Astrocyte of the spinal cord (primary cell): ENCODE data around the gene PJVK.

Source experiments
- DNase-seq: peaks from one replicate; pipeline ENCODE4 v3.0.0; 2011; ENCODE audit warnings: low read depth, low spot score
- H3K4me3 ChIP-seq: 2 replicates; pipeline ENCODE4 v1.5.1; 2011; ENCODE audit warnings: low read depth, mild to moderate bottlenecking, low read length, moderate library complexity
- CTCF ChIP-seq: IDR thresholded peaks from 2 replicates; pipeline ENCODE4 v1.5.1; 2012; ENCODE audit warnings: low read depth, mild to moderate bottlenecking, low read length, inconsistent platforms
- in situ Hi-C: cut with HindIII; loops from 2 replicates; pipeline ENCODE4 v1.10.0; 2017; ENCODE audit warnings: low sequenced_read_pairs

PJVK gene

GRCh38 chr2:178506949-178507348, 55.8 kb downstream of the PJVK start:
- in situ Hi-C loops, result no loop called here
- no peak for TF ChIP-seq CTCF
- H3K4me3 ChIP-seq, result no peak overlapping the region
- DNase-seq, result no peak

- no peak overlapping the region for H3K4me3 ChIP-seq
- in situ Hi-C loops, result no loop called here
- DNase-seq, result no peak
- TF ChIP-seq CTCF, result no peak
Observed at GRCh38 chr2:178508646-178509045, 57.5 kb downstream of the PJVK start.

GRCh38 chr2:178510384-178510783, 59.2 kb downstream of the PJVK start:
- no peak for DNase-seq
- no peak for TF ChIP-seq CTCF
- in situ Hi-C loops, result no loop called here
- no peak overlapping the region for H3K4me3 ChIP-seq
